Gastroesophageal sphincter (tissue), 4 donors: ENCODE measurements around the gene BORCS6. TPM values are rescaled to one million over a fixed set of nuclear protein-coding genes. Genes with fewer than 3 reads are reported as not detected.

Source experiments
- ATAC-seq: fragments of 150-250 bp; one replicate; pipeline ENCODE4 v1.9.1; 2016; ENCODE audit warnings: mild to moderate bottlenecking, moderate library complexity
- H3K27ac ChIP-seq, 4 donors: fragments of 200-600 bp; sonication (generic) in 3 of 4; 1 replicate in 3 of 4; 2 replicates in 1 of 4; pipeline ENCODE4 v1.5.1; 2016 to 2019
- H3K27me3 ChIP-seq: fragments of 200-600 bp; sonication (generic); one replicate; pipeline ENCODE4 v1.5.1; 2019
- H3K36me3 ChIP-seq, 2 donors: fragments of 200-600 bp; sonication (generic); one replicate each; pipeline ENCODE4 v1.5.1; 2019; ENCODE audit warnings: control low read depth in 1 of 2
- H3K4me1 ChIP-seq, 3 donors: fragments of 200-600 bp; sonication (generic); 1 replicate in 2 of 3; 2 replicates in 1 of 3; pipeline ENCODE4 v1.5.1; 2016 to 2019; ENCODE audit warnings: control low read depth in 2 of 3
- H3K4me3 ChIP-seq, 2 donors: fragments of 200-600 bp; sonication (generic); one replicate each; pipeline ENCODE4 v1.5.1; 2019; ENCODE audit warnings: mild to moderate bottlenecking in 1 of 2, moderate library complexity in 1 of 2
- H3K9me3 ChIP-seq, 3 donors: fragments of 200-600 bp; sonication (generic); one replicate each; pipeline ENCODE4 v1.5.1; 2017 to 2019; ENCODE audit warnings: control low read depth in 2 of 3
- EP300 ChIP-seq: sonication (generic); formaldehyde crosslinking; IDR thresholded peaks from one replicate; pipeline ENCODE4 v1.6.1; 2017; ENCODE audit warnings: antibody characterized with exemption, mild to moderate bottlenecking
- POLR2A ChIP-seq, 2 donors: fragments of 450-650 bp; IDR thresholded peaks; one replicate each; pipeline ENCODE4 v1.6.1; 2017; ENCODE audit warnings: antibody characterized with exemption in 2 of 2, mild to moderate bottlenecking in 2 of 2, moderate library complexity in 1 of 2
- POLR2AphosphoS5 ChIP-seq: sonication (generic); formaldehyde crosslinking; IDR thresholded peaks from one replicate; pipeline ENCODE4 v1.6.1; 2017; ENCODE audit warnings: antibody characterized with exemption
- whole genome bisulfite sequencing, 2 donors: methylation state at CpG; one replicate each; pipeline ENCODE4 v1.1.5; 2018; ENCODE audit warnings: low coverage in 1 of 2; 5-methylcytosine and 5-hydroxymethylcytosine counted together
- total RNA-seq, 4 donors: library from RNA; depleted of rRNA; stranded (reverse); fragments of >200 nt; gene quantifications; one replicate each; pipeline ENCODE4 v1.1.0, GENCODE V29; 2016
- TF ChIP-seq, protein P1 (sequence below), 4 experiments: fragments of 200-600 bp in 2 of 4; fragments of 450-650 bp in 2 of 4; sonication (generic) in 1 of 4; IDR thresholded peaks; one replicate each; pipeline ENCODE4 v1.5.1; 2017 to 2019; ENCODE audit warnings: antibody characterized with exemption in 4 of 4, mild to moderate bottlenecking in 2 of 4, moderate library complexity in 2 of 4

BORCS6 gene
- total RNA-seq, 4 donors from 2014 or later: 8.1 to 16.1 (median 12.4) TPM

DNA sequence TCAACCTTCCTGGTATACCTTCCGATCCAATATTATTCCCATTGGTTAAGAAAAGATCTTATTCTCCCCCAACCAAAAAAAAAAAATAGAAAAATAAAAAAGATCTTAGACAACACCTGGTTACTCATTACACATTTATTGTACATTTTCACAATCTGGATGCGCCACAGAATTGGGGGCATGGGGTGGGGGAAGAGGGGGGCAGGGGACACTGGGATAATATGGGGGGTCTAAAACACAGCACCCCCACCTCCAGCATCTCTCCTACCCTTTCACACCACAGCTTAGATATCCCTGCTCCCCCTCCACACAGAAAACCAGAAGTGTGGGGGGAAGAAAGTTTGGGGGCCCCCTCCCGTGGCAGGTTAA is 31.0 kb downstream of the BORCS6 start:
- 24 to 50% methylated on average over 2 to 3 of the region's 3 CpGs for WGBS, 2 donors
- no peaks in the 10 kb centered on the region for H3K9me3 ChIP-seq
- H3K27me3 ChIP-seq: no peaks in the 10 kb centered on the region
- ATAC-seq: no peak
- peaks cover 0 to 25% of the 10 kb centered on the region in 2 donors for H3K36me3 ChIP-seq
- H3K4me1 ChIP-seq: peaks cover 7 to 66% (median 36%) of the 10 kb centered on the region in 3 donors
- H3K27ac ChIP-seq: peak overlapping the region; percentile 19 to 99 (median 80)
- TF ChIP-seq POLR2AphosphoS5: no peak
- TF ChIP-seq, protein P1, sequence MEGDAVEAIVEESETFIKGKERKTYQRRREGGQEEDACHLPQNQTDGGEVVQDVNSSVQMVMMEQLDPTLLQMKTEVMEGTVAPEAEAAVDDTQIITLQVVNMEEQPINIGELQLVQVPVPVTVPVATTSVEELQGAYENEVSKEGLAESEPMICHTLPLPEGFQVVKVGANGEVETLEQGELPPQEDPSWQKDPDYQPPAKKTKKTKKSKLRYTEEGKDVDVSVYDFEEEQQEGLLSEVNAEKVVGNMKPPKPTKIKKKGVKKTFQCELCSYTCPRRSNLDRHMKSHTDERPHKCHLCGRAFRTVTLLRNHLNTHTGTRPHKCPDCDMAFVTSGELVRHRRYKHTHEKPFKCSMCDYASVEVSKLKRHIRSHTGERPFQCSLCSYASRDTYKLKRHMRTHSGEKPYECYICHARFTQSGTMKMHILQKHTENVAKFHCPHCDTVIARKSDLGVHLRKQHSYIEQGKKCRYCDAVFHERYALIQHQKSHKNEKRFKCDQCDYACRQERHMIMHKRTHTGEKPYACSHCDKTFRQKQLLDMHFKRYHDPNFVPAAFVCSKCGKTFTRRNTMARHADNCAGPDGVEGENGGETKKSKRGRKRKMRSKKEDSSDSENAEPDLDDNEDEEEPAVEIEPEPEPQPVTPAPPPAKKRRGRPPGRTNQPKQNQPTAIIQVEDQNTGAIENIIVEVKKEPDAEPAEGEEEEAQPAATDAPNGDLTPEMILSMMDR (IDR thresholded peaks at IDR 0.05): peak in 1 of 4 experiments; percentile 5
- no peak overlapping the region for H3K4me3 ChIP-seq

DNA sequence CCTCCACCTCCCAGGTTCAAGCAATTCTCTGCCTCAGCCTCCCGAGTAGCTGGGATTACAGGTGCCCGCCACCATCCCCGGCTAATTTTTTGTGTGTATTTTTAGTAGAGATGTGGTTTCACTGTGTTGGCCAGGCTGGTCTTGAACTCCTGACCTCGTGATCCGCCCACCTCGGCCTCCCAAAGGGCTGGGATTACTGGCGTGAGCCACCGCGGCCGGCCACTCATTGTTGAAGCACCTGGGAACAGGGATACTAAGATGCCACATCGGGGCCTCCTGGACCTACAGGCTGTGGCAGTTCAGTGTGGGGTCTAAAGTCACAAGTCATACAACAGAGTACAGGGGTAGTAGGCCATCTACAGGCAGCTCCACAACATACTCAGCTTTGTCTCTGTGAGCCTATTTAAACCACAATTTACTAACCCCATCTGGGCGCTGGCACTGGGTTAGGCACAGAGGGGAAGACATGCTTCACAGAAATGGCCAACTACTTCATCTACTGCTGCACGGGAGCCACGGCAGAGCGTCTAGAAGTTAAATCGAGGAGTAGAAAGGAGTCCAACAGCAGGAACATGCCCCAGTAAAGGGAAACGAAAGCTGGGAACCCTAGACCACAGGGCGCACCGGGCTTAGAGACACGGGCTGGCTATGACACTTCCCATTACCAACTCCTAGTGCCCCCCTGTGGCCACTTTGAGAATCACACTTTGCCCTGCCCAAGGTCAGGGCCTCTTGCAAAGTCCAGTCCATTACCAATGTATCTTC is 31.5 kb downstream of the BORCS6 start:
- Histone ChIP-seq H3K4me3 (no peak overlapping the region), H3K9me3 (no peaks in the 10 kb centered on the region), H3K36me3 (peaks cover 0 to 25% of the 10 kb centered on the region in 2 donors), H3K27ac (peak overlapping the region; percentile 97 to 99 (median 98)), H3K4me1 (peaks cover 3 to 64% (median 31%) of the 10 kb centered on the region in 3 donors), H3K27me3 (no peaks in the 10 kb centered on the region)
- 21 to 27% methylated on average over 4 to 11 of the region's 20 CpGs for WGBS, 2 donors
- no peak for ATAC-seq
- TF ChIP-seq EP300 (no peak), POLR2AphosphoS5 (peak; percentile 60), POLR2A (IDR thresholded peaks at IDR 0.05) (no peak)
- TF ChIP-seq, protein P1 (IDR thresholded peaks at IDR 0.05): peak in 3 of 4 experiments; percentile 93 to 96 (median 95)

DNA sequence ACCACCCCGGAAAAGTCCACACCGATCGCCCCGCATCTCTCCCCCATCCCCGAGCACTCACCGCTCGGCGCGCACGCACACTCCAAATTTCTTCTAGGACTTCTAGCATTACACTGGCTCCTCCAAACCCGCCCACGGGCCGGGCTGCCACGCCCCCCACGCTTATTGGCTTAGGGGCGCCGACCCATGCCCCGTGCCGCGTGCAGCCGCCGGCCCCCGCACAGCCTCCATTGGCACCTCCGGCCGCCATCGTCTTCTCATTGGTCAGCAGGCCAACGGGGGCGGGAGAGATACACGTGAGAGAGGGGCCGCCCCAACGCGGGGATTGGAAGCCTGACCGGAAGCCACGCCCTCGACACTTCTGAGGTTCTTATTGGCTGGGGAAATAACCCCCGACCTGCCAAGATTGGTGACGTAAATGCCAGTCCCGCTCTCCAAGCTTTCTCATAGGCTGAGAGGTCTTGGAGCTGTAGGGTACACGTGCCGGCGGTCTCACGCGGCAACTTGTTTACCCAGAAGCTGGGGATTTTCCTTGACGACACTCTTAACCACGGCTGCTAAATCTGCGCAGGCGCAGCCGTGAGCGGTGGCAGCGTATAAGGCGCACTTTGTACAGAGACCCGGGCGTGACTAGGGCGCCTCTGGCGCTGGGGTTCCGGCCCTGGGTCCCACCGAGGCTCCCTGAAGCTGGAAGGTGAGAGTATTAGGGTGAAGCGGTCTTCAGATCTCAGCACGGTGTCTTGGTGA is 33.6 kb downstream of the BORCS6 start:
- H3K27me3 ChIP-seq: no peaks in the 10 kb centered on the region
- TF ChIP-seq EP300: peak; percentile 32
- peak; percentile 100 for TF ChIP-seq POLR2A (IDR thresholded peaks at IDR 0.05)
- TF ChIP-seq, protein P1 (IDR thresholded peaks at IDR 0.05): peak in 1 of 4 experiments; percentile 26
- TF ChIP-seq POLR2AphosphoS5: peak; percentile 100
- peaks cover 0 to 29% of the 10 kb centered on the region in 2 donors for H3K36me3 ChIP-seq
- WGBS, 2 donors: 0 to 2% methylated on average over 13 to 18 of the region's 59 CpGs
- H3K27ac ChIP-seq: peak overlapping the region; percentile 99 to 100 (median 99)
- peak overlapping the region; percentile 79 to 91 for H3K4me3 ChIP-seq
- peaks cover 0 to 62% (median 32%) of the 10 kb centered on the region in 3 donors for H3K4me1 ChIP-seq
- peak; percentile 74 for ATAC-seq
- no peaks in the 10 kb centered on the region for H3K9me3 ChIP-seq

DNA sequence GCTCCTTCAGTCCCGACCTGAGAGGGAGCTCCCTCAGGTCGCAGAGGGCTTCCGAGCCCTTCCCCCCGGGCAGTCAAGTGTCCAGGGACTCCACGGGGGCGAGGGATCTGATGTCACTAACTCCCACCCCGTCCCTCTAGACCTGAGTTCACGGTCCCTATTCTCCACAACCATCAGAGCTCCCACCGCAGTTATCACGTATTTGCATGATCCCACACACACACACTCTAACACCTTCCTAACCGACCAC is 34.1 kb downstream of the BORCS6 start:
- ATAC-seq: no peak
- peaks cover 0 to 24% of the 10 kb centered on the region in 2 donors for H3K36me3 ChIP-seq
- H3K27ac ChIP-seq: peak overlapping the region; percentile 99 to 100 (median 99)
- TF ChIP-seq, protein P1 (IDR thresholded peaks at IDR 0.05): no peak
- no peak for TF ChIP-seq POLR2A (IDR thresholded peaks at IDR 0.05)
- no peak for TF ChIP-seq EP300
- TF ChIP-seq POLR2AphosphoS5: no peak
- no peaks in the 10 kb centered on the region for H3K27me3 ChIP-seq
- H3K4me1 ChIP-seq: peaks cover 0 to 58% (median 27%) of the 10 kb centered on the region in 3 donors
- H3K9me3 ChIP-seq: no peaks in the 10 kb centered on the region
- WGBS, 2 donors: 0% methylated on average over 5 to 6 of the region's 11 CpGs
- peak overlapping the region; percentile 79 to 91 for H3K4me3 ChIP-seq
